Cardiac fibroblast (primary cell): ENCODE data around the gene CYB5B.
"Not testable (repeated sequence)": the region's sequence is repeated elsewhere in the genome, so short reads cannot be mapped to it uniquely, and the experiment has no call there.

Experiments used
- DNase-seq, 2 donors: peaks; one replicate each; pipeline versions ENCODE4 v3.0.0 to v3.0.0-alpha.2; 2010; ENCODE audit warnings: low read depth in 2 of 2
- H3K4me3 ChIP-seq, 2 donors: replicated peaks in 1 of 2; 1 replicate in 1 of 2; 2 replicates in 1 of 2; pipeline ENCODE4 v1.5.1; 2011; ENCODE audit warnings: low read depth in 2 of 2, low read length in 2 of 2, mild to moderate bottlenecking in 2 of 2, moderate library complexity in 1 of 2
- CTCF ChIP-seq: IDR thresholded peaks from one replicate; pipeline ENCODE4 v1.5.1; 2011; ENCODE audit warnings: low read depth, mild to moderate bottlenecking, low read length, inconsistent platforms

The CYB5B gene

GRCh38 chr16:69417520-69418199, 6.8 kb upstream of the CYB5B start:
- no peak for TF ChIP-seq CTCF
- no peak overlapping the region for H3K4me3 ChIP-seq
- DNase-seq = peak in 1 of 2 donors; percentile 76

GRCh38 chr16:69419956-69420355, 4.5 kb upstream of the CYB5B start:
- no peak for TF ChIP-seq CTCF

GRCh38 chr16:69423189-69423588, 1.2 kb upstream of the CYB5B start:
- DNase-seq = no peak
- no peak overlapping the region for H3K4me3 ChIP-seq

More at GRCh38 chr16:69419956-69420355, 4.5 kb upstream of the CYB5B start:
- no peak for DNase-seq
- H3K4me3 ChIP-seq = no peak overlapping the region

GRCh38 chr16:69424935-69425784, 741 bp downstream of the CYB5B start:
- no peak for DNase-seq
- H3K4me3 ChIP-seq = peak overlapping the region; percentile 95 to 98
- no peak for TF ChIP-seq CTCF

More at GRCh38 chr16:69423189-69423588, 1.2 kb upstream of the CYB5B start:
- TF ChIP-seq CTCF = no peak

GRCh38 chr16:69428652-69429051, 4.2 kb downstream of the CYB5B start:
- no peak overlapping the region for H3K4me3 ChIP-seq
- TF ChIP-seq CTCF = no peak
- no peak for DNase-seq

GRCh38 chr16:69429058-69429640, 4.7 kb downstream of the CYB5B start:
- DNase-seq, H3K4me3 ChIP-seq: not testable (repeated sequence)

GRCh38 chr16:69431948-69432468, 7.6 kb downstream of the CYB5B start:
- no peak for TF ChIP-seq CTCF
- DNase-seq = no peak
- H3K4me3 ChIP-seq = no peak overlapping the region
